NCI-H2227 treated with DMSO at 0.1 percent for 48 hours (cell line): Measurements from ENCODE around the gene KCTD1.

Experiments
- DNase-seq: peaks from one replicate; lab custom pipeline; 2025; lab: John Stamatoyannopoulos, UW

Gene KCTD1

GRCh38 chr18:26521617-26522016 is 26.7 kb downstream of the KCTD1 start:
- no peak for DNase-seq

- no peak for DNase-seq
Measured at GRCh38 chr18:26520974-26521373, 27.4 kb downstream of the KCTD1 start.

GRCh38 chr18:26519114-26519513 is 29.2 kb downstream of the KCTD1 start:
- no peak for DNase-seq

- no peak for DNase-seq
Measured at GRCh38 chr18:26516964-26517363, 31.4 kb downstream of the KCTD1 start.

GRCh38 chr18:26515643-26516487 is 32.5 kb downstream of the KCTD1 start:
- no peak for DNase-seq

- peak; percentile 67 for DNase-seq
Measured at GRCh38 chr18:26511339-26512071, 36.8 kb downstream of the KCTD1 start.

- DNase-seq = no peak
Measured at GRCh38 chr18:26510337-26510736, 38.0 kb downstream of the KCTD1 start.

- DNase-seq = no peak
Measured at GRCh38 chr18:26506012-26506411, 42.3 kb downstream of the KCTD1 start.

GRCh38 chr18:26504831-26505230 is 43.5 kb downstream of the KCTD1 start:
- no peak for DNase-seq

- DNase-seq = no peak
Measured at GRCh38 chr18:26503382-26503781, 45.0 kb downstream of the KCTD1 start.

- no peak for DNase-seq
Measured at GRCh38 chr18:26502823-26503222, 45.5 kb downstream of the KCTD1 start.

GRCh38 chr18:26497866-26498265 is 50.5 kb downstream of the KCTD1 start:
- no peak for DNase-seq

GRCh38 chr18:26496528-26496927 is 51.8 kb downstream of the KCTD1 start:
- no peak for DNase-seq

- no peak for DNase-seq
Measured at GRCh38 chr18:26495287-26495686, 53.1 kb downstream of the KCTD1 start.

- DNase-seq = no peak
Measured at GRCh38 chr18:26493021-26493420, 55.3 kb downstream of the KCTD1 start.

GRCh38 chr18:26491194-26491816 is 57.0 kb downstream of the KCTD1 start:
- no peak for DNase-seq

- no peak for DNase-seq
Measured at GRCh38 chr18:26489881-26490280, 58.5 kb downstream of the KCTD1 start.

- DNase-seq = no peak
Measured at GRCh38 chr18:26489191-26489590, 59.2 kb downstream of the KCTD1 start.

- no peak for DNase-seq
Measured at GRCh38 chr18:26488417-26489009, 59.8 kb downstream of the KCTD1 start.

- DNase-seq = no peak
Measured at GRCh38 chr18:26487437-26487836, 60.9 kb downstream of the KCTD1 start.

- DNase-seq = no peak
Measured at GRCh38 chr18:26483633-26484032, 64.7 kb downstream of the KCTD1 start.

- DNase-seq = no peak
Measured at GRCh38 chr18:26482569-26482968, 65.8 kb downstream of the KCTD1 start.
